Measurements from ENCODE around the gene PTH1R. TPM values are rescaled to one million over a fixed set of nuclear protein-coding genes. Genes with fewer than 3 reads are reported as not detected.

Gene PTH1R
- total RNA-seq, 1 donor from 2014 or later = 2.3 TPM

DNA sequence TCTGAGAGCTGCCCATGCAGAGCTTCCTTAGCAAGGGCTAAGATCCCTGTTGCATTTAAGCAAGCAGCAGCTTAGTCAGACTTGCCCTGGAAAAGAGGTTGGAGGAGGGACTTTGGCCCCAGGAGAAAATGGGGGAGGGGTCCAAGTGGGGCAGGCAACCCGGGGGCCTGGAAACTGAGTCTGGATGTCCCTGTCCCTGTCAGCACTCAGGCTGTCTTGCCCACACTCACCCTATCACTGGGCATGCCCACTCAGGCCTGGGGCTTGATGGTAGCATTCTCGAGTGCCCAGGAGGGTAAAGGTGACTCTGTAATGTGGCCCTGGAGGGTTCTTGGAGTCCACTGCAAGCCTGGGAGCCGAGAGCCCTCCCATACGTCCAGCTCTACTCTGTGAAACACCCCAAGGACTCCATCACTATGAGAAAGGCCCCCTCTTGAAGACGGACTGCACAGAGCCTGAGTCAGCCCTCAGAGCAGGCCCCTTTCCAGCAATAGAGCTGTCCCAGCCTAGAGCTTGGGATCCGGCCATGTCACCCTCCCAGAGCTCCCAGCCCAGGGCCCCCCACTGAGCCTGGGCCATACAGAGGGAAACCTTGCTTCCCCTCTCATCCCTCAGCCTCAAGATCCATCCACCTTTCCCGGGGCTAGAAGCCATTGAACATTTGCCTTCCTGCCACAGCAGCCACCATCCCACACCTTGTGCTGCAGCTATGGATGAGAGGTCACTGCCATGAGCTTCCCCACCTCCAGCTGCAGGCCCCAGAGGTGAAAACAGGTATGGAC, 27.6 kb upstream of the PTH1R start:
- DNase-seq = no peak

DNA sequence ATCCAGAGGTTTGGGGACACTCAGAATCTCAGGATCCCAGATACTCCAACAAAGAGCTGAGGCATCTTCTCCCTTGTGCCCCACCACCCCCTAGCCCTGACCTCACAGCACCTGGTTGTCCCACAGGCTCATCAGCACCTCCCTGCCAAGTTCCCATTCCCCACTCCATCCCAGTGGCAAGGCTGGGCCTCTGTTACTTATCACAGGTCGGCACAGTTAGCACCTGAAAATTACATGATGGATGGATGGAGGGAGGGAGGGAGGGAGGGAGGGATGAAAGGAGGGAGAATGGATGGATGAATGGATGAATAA, 27.1 kb upstream of the PTH1R start:
- DNase-seq = no peak

DNA sequence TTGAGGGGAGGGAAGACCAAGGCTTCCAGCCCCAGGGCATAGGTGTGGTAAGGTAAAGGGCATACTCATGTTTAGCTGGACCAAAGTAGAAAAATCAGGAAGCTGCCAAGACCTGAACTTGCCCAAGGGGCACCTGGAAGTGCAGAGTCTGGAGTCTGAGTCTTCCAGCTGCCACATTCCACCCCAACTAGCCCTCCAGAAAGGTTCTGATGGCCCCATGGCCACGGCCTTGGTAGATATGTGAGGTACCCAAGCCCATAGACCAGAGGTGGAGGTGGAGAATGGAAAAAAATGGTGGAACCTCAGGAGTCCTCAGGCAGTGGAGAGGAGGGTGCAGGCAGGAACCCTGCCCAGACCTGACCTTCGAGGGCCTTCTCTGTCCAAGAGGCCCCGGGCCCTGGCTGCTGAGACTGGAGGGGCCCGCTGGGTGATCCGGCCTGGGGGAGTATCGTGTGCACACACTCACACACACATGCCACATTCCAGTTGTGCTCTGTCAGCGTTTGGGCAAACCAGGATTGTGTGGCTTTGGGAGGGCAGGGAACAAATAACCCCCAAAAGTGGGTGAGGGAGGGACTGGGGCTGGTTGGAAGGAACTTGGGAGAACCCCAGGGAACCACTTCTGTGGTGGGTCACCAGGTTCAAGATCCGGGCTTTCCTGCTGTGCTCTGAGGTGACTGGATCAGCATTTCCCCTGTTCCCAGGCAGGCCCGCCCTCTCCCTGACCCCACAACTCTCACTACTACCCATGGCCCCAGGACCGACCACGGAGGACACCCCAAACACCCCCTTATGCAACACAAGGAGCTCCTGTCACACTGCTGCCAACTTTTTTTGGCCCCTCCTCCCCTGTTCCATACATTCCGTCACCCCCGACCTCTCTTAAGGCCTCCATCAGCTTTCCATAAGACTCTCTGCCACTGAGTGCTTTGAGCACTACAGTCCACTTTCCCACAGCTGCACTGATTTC, 25.9 kb upstream of the PTH1R start:
- DNase-seq = no peak

DNA sequence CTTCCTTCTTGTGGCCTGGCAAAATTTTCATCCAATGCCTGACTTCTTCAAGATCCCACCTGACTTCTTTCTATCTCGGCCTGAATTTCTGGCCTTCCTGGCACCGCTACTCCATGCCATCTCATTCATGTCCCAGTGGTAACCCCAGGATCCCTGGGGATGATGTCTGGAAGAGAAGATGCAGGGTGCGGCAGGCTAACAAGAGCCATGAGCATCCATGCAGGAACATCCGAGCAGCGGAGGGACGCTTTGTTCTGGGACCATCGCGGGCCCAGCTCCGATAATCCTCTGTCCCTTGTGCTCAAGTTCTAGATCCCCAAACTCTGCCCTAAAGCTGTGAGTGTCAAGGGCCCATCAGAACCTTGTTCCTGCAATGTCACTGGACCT, 25.2 kb upstream of the PTH1R start:
- DNase-seq = no peak

DNA sequence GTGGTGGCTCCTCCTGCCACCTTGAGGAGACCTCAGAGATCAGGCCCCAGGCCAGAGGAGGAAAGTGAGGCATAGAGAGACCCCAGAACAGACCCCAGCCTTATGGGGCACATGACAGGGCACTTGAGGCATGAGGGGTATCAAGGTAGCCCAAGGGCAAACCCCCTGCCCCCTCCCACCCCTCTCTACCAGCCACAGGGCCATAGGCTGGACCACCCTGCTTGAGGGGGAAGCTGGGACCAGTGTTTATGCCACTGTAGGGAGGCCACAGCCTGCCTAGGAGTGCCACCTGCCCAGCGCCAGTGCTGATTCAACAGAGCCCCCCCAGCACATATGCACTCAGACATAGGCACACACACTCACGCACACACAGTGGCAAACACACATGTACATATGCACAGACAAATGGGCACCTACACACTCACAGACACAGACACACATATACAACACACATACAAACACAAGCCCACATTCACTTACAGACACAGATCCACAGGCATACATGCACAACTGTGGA, 24.6 kb upstream of the PTH1R start:
- no peak for DNase-seq

DNA sequence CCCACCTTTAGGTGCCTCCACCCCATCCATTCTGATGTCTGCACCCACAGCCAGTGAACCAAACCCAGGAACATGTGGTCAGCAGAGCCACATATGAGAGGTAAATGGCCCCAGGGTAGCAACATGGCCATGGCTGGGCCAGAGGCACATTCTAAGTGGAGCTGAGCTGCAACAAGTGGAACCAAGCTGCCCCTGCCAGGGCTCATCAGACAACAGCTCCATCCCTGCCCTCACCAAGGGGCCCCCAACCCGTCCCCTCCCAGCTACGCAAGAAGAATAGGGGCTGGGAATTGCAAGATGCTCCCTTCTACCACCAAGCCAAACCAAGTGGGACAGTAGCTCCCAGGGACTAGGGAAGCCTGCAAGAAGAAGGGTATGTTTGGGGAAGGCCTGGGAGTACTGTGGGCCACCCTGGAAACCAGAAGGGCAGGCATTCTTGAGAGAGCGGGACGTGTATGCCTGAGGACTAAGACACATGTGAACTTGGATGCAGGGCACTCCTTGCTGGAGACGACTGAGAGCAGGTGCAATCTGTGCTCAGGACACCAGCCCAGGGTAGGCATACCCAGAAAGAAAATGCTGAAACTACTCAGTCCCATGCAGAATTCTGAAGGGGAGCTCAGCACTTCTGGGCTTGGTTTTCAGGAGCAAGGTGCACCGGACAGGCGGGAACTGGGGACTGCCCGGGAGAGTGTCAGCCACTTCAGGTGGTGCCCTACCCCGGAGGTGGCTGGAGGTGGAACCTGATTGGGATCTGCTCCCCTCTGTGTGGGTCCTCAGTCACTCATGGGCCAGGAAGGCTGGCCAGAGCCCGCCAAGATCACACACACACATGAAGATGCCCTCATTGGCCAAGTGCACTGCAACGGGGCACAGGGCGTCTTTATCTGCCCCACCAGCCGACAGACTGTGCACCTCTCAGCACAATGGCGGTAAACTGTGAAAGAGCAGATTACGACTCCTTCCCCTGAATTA, 23.8 kb upstream of the PTH1R start:
- DNase-seq = no peak

DNA sequence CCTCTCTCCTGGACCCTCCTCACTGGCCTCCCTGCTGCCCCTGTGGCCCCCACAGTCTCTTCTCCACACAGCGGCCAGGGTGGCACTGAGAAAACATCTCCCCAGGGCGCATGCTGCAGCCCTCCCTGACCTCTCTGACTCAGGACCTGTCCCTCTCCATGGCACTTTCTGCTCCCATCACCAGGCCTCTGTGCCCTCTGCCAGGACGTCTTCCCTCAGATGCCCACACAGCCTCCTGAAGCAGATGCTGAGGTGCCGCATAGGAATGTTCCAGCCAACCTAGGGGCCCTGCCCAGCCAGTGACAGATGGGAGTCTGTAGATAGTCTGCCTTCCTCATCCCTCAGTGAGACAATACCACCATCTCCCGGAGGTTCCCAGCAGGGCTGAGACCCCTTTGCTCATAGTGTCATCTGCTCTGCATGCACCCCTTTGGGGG, 22.9 kb upstream of the PTH1R start:
- no peak for DNase-seq

DNA sequence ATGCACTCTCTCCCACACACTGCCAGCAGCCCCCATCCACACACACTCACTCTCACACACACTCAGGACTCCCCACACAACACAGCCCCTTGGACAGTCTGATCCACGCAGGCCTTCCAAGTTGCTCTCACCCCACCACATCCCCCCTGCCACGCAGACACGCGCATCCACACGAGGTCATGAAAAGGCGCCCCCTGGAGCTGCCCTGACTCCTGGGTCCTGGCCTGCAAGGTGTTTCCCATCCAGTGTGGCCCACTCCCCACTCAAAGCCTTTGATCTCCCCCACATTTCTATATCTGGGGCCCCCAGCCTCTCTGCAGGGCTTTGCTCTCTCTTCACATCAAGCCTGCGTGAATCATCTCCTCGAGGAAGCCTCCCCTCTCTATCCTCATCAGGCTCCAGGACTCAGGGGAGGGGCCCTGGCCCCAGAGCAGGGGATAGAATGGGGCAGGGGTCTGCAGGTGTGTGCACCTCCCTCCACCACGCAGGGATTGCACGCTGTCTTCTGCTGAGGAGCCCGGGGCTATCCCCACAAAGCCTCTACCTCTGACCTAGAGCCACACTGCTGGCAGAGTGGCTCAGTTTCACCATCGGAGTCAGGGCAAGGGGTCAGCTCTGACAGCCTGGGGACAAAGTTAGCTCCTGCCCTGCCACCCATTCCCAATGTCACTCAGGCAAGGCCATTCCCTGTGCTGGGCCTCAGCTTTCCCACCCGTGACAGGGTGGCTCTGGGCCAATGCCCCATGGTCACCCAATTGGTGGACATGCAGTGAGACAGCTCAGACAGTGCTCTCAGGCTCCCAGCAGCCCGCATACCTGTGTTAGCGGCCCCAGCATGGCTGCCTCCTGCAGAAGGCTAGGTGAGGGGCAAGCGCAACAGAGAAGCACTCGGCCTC, 20.7 kb upstream of the PTH1R start:
- no peak for DNase-seq

DNA sequence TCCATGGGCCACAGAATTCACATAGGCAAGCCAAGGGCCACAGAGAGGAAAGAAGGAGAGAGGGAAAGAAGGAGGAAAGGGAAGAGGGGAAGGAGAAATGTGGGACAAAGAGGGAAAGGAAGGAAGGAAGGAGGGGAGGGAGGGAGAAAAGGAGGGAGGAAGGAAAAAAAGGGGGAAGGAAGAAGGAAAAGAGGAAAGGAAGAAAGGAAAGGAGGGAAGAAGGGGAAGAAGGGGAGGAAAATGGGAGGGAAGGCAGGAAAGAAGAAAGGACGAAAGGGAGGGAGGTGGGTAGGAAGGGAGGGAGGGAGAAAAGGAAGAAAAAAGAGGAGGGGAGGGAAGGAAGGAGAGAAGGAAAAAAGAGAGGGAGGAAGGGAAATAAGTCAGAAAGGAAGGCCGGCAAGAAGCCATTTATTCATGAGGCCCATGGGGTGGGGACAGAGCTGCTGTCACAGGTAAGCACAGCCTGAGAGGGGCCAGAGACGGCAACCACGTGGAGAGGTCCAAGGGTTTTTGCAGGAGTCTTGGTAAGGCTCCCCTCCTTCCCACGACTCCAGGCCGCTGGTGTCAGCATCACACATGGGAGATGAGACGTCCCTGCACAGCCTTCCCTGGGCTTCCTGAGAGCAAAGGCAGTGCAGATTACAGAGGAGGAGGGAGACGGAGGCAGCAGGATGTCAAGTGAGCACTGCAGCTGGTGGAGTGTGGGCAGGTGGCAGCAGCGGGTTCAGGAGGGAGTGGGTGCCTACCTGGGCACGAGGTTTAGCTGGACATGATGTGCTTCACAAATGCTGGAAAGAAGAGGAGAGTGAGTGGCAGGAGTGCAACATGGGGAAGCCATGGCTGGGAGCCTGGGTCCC, 19.8 kb upstream of the PTH1R start:
- DNase-seq = no peak

DNA sequence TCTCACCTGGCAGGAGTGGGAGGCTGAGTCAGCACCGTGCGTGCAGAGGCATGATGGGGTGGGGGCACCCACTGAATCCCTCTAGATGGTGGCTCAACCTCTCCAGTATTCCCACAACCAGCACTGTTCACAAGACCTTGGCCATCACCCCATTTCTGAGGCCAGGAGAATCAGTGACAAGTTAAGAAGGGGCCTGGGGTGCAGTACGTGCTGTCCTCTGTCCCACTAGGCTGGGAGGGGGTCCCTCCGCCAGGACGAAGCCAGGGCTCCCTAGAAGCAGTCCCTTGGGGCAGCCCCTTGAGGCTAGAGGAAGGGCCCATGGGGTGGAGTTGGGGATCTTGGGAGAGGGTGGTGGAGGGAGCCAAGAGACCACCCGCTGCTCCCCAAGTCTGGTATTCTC, 19.1 kb upstream of the PTH1R start:
- no peak for DNase-seq

DNA sequence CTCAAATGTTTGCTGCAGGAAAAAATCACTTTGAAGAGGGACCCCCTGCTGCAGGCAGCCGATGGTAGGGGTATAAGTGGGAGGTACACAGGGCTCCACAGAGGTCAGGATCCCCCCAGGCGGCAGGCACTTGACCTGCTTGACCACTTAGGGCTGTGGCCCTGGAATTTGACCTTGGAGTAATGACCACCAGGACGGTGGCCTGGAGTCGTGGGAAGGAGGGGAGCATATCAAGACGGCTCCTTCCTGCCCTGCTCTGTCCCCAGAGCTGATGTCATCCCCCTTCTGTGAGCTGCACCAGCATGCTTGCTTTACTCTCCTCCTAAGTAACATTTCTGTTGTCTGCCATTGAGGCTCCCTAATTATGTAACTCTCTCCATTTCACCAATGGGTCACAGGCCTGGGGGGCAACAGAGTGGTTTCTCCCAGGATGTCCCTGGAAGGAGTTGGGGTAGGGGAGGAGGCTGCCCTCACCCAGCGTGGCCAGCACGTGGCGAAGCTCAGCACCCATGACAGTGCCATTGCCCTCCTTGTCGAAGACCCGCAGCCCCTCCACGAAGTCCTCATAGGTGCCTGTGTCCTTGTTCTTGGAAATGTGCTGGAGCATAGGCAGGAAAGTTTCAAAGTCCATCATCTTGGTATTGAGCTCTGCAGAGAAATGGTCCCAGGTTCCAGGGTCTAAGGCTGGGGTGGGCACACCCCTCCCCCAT, 18.4 kb upstream of the PTH1R start:
- no peak for DNase-seq

DNA sequence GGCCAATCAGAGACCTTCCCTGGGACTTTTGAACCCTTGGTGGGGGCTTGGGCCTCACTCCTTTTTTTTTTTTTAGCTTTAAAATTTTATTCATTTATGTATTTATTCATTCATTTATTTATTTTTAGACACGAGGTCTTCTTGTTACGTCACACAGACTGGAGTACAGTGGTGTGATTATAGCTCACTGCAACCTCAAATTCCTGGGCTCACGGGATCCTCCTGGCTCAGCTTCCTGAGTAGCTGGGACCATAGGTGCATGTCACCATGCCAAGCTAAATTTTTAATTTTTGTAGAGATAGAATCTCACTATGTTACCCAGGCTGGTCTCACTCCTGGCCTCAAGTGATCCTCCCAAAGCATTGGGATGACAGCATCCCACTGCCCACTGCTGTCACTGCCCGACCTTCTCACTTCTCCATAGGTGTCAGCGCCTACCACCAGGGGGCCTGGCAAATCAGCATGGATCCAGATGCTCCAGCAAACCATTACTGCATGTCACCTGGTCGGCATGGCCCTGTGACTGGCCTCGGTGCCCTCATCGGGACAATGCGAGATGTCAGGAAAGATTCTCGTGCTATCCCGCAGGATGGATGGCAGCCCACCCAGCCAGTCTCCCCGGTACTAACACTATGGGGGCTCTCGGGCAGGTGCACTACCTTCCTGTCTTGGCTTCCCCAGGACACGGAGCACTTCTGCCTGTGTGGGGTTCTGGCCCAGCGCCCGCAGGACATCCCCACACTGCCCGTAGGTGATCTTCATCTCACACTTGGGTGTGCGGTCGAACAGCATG, 17.3 kb upstream of the PTH1R start:
- no peak for DNase-seq

DNA sequence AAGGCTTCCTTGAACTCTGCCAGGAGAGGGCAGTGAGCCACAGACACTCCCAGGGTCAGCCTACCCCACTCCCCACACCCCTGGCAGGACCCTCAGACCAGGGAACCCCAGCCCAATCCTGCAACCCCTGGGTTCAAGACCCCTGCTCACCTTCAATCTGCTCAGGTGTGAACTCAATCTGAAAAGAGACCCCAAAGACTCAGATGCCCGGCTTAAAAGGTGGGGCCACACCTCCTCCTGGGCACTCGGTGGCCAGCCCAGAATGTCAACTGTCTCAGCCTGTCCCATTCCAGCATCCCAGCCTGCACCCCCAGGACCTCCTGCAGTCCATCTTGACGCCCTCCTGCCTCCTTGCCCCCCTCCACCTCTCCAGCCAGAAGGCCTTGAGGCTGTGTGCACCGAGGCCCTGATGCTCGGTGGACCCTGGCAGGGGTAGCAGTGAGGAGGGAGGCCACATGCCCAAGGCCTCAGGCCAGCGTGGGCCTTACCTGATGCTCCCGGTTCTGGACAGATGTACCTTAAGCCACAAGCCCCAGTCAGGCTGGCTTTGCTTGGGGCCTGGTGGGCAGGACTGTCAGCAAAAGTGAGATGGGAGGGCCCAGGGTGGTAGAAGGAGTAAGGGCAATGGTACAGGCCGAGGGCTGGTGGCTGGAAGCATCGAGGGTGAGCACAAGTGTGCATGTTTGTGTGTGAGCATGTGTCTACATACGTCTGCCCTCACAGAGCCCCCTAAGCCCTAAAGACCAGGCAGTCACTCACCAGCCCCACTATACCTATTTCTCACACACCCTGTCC, 16.5 kb upstream of the PTH1R start:
- no peak for DNase-seq

DNA sequence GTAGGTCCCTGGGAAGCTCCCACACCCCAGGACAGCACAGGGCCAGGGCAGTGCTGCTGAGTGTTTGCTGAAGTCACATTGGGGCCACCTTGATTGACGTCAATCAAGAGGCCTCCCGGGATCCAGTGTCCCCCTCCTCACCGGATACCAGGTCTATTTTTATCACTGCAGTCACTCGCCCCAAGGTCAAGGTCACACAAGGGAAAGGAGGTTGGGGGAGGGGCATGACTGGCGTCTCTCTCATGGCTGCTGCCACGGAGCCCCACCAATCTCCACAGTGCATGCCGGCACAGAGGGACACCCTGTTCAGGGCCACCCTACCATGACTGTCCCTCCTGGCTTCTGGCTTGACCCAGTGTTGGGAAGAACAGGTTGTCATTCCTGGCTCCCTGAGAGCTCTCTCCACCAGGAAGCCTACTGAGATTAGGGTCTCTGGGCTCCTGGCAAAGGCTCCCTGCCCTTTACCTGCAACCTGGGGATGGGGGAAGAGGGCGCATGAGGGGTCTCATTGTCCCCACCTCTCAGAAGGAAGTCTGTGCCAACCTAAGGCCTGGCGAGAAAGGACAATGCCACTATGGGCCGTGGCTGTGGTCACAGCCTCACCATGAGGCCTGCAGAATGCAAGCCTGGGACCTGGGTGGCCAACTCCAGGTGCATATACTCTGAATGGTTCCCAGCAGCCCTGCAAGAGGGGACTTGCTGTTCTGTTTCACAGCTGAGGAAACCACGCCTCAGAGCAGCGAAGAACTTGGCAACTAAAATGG, 15.7 kb upstream of the PTH1R start:
- no peak for DNase-seq

DNA sequence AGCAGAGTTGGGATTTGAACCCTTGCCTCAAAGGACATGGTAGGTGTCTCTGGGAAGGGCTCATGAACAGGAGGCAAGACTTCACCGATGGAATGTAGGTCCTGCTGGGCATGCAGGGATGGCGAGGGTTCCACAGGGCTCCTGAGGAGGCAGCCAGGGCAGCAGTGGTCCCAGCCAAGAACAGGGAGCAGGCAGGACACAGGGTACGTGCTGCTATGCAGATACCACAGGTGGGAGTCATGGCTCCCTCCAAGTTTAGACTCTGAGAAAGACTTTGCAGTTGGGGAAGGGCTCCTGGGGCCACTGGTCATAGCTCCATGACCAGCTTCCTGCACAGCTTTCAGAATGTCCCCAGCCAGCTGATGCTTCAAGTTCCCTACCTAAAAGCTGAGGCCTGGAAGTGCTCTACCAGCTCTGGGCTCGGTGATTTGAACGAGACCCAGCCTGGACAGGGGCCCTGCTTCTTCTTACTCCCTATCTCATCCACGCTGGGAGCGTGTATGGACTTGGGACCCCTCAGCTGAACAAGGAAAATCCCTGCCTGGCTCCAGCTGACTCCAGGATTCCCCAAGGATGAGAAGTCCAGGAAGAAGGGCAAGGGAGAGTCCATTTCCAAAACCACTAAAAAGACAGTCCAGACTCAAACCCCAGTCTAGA, 15.0 kb upstream of the PTH1R start:
- no peak for DNase-seq

DNA sequence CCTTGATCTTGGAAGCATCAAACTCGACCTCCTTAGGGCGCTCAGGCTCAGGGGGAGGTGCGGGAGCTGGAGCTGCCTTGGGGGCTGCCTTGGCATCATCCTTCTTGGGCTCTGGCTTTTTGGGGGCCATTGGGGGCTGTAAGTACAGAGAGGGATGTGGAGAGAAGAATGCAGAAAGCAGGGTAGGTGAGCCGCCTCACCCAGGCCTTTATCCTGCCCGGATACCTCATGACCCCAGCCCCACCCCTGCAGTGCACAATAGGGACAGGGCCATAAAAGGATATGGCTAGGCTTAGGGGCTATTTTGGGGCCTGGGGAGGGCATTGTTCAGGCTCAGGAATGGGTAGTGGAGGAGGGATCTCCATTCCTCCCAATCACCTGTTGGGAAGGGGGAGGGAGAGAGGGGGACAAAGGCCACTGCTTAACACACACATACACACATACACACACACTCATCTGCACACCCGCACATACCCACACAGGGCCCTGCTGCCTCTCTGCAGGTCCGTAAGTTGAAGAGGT, 14.2 kb upstream of the PTH1R start, which contains the start of gene MYL3:
TSS of gene MYL3 (minus strand) at position 184 of the 522 bp plus-strand sequence. CDS start at position 130, 54 bp downstream.
- DNase-seq = no peak

Data from occipital lobe (tissue), 2 donors.